ENCODE data around the gene SPATA24. TPM values are rescaled to one million over a fixed set of nuclear protein-coding genes. Genes with fewer than 3 reads are reported as not detected.

SPATA24 gene
- total RNA-seq, 2 donors from 2014 or later: 2.9 to 3.9 TPM

DNA sequence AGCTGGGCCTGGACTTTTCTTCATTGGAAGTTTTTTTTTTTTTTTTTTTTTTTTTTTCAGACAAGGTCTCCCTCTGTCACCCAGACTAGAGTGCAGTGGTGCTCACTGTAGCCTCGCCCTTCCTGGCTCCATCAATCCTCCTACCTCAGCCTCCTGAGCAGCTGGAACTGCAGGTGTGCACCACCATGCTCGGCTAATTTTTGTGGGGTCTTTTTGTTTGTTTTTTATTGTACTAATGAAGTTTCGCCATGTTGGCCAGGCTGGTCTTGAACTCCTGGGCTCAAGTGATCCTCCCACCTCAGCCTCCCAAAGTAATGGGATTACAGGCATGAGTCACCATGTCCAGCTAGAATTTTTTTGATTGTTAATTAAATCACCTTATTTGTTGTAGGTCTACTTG is 31.8 kb upstream of the SPATA24 start:
- DNase-seq: no peak
- H3K9ac ChIP-seq (ENCODE audit: low read depth in 2 of 2, low read length in 2 of 2): no peak overlapping the region
- H3K27ac ChIP-seq: no peak overlapping the region
- H3K36me3 ChIP-seq: no peaks in the 10 kb centered on the region
- H3K4me3 ChIP-seq: no peak overlapping the region
- no peaks in the 10 kb centered on the region for H3K4me1 ChIP-seq
- intact Hi-C loops (cut with DNase I): no loop called here
- no peaks in the 10 kb centered on the region for H3K9me3 ChIP-seq
- H3K27me3 ChIP-seq: no peaks in the 10 kb centered on the region
- TF ChIP-seq CTCF (IDR thresholded peaks at IDR 0.05): no peak

- Histone ChIP-seq H3K27me3 (no peaks in the 10 kb centered on the region), H3K27ac (no peak overlapping the region), H3K36me3 (no peaks in the 10 kb centered on the region), H3K9ac (ENCODE audit: low read depth in 2 of 2, low read length in 2 of 2) (no peak overlapping the region), H3K4me1 (no peaks in the 10 kb centered on the region), H3K4me3 (no peak overlapping the region), H3K9me3 (no peaks in the 10 kb centered on the region)
- no peak for TF ChIP-seq CTCF (IDR thresholded peaks at IDR 0.05)
- DNase-seq: no peak
- intact Hi-C loops (cut with DNase I): no loop called here
Measured at GRCh38 chr5:139431706-139432105, 27.8 kb upstream of the SPATA24 start.

DNA sequence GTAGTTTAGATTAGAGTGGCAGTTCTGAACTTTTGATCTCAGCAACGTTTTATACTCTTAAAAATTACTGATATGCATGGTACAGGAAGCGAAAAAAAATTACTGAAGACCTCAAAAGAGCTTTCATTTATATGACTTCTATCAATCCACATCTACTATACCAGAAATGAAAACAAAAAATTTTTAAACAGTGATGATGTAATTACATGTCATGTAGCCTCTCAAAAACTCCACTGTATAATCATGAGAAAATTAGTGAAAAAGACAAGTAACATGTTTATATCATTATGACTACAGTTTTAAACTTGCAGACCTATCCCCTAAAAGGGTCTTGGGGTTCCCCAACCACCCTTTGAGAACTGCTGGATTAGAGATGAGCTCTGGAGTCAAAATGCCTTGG is 26.1 kb upstream of the SPATA24 start:
- Histone ChIP-seq H3K27me3 (no peaks in the 10 kb centered on the region), H3K27ac (no peak overlapping the region), H3K9ac (ENCODE audit: low read depth in 2 of 2, low read length in 2 of 2) (no peak overlapping the region), H3K9me3 (no peaks in the 10 kb centered on the region), H3K4me1 (no peaks in the 10 kb centered on the region), H3K36me3 (no peaks in the 10 kb centered on the region), H3K4me3 (no peak overlapping the region)
- intact Hi-C loops (cut with DNase I): no loop called here
- no peak for DNase-seq
- TF ChIP-seq CTCF (IDR thresholded peaks at IDR 0.05): no peak

DNA sequence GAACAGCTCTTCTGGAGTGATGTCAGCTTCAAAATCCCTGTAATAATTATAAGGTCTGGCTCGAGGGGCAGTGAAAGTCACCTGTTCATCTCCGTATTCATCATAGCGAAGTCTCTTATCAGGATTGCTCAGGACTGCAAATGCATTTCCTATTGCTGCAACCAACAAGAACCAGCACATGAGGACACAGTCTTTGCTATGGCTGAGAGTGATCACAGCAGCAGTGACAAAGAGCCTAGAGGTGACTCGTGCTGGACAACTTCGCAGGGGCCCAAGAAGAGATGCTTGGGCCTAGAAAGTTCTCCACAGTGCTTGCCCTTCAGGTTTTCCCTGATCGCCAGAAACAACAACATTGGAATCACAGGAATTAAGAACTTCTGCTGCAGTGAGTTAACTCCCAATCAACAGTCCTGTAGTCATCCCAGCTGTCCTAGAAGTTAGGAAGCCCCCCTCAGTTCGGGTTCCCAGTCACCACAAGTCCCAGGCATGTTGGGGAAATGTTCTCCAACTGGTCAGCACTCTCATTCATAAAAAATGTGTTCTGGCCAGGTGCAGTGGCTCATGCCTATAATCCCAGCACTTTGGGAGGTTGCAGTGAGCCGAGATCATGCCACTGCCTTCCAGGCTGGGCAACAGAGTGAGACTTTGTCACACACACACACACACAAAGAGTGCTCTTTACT is 22.5 kb upstream of the SPATA24 start:
- H3K27me3 ChIP-seq: no peaks in the 10 kb centered on the region
- H3K4me3 ChIP-seq: no peak overlapping the region
- no peaks in the 10 kb centered on the region for H3K36me3 ChIP-seq
- no peaks in the 10 kb centered on the region for H3K9me3 ChIP-seq
- intact Hi-C loops (cut with DNase I): no loop called here
- no peaks in the 10 kb centered on the region for H3K4me1 ChIP-seq
- no peak for TF ChIP-seq CTCF (IDR thresholded peaks at IDR 0.05)
- H3K27ac ChIP-seq: no peak overlapping the region
- H3K9ac ChIP-seq (ENCODE audit: low read depth in 2 of 2, low read length in 2 of 2): no peak overlapping the region
- no peak for DNase-seq

DNA sequence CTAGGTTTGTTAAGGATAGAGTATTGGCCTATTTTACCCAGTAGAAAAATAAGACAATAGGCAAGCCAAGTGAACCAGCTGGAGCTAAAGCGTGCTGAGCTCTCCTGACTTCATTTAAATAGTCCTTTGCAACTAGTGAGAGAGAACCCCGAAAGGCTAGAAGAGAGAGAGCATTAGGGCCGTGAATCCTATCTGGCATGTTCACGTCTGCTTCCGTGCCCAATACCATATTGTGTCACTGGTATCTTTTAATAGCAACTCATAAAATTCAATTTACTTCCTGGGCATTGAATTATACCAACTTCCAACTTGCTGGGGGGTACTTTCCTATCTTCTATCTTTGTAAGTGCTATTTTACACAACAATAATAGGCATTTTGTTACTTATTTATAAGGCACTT is 21.6 kb upstream of the SPATA24 start:
- no peaks in the 10 kb centered on the region for H3K27me3 ChIP-seq
- no peaks in the 10 kb centered on the region for H3K4me1 ChIP-seq
- H3K9me3 ChIP-seq: no peaks in the 10 kb centered on the region
- intact Hi-C loops (cut with DNase I): no loop called here
- H3K9ac ChIP-seq (ENCODE audit: low read depth in 2 of 2, low read length in 2 of 2): no peak overlapping the region
- no peak overlapping the region for H3K4me3 ChIP-seq
- no peak for TF ChIP-seq CTCF (IDR thresholded peaks at IDR 0.05)
- H3K27ac ChIP-seq: no peak overlapping the region
- no peaks in the 10 kb centered on the region for H3K36me3 ChIP-seq
- no peak for DNase-seq

All from colonic mucosa (tissue), 4 donors.